ENCODE results near the gene USP25.

USP25 gene

GRCh38 chr21:15768045-15768601, 38.3 kb downstream of the USP25 start:
- no peak for DNase-seq

GRCh38 chr21:15768853-15769252, 39.1 kb downstream of the USP25 start:
- no peak for DNase-seq

- no peak for DNase-seq
These were observed 41.5 kb downstream of the USP25 start for GRCh38 chr21:15771311-15771710.

DNA sequence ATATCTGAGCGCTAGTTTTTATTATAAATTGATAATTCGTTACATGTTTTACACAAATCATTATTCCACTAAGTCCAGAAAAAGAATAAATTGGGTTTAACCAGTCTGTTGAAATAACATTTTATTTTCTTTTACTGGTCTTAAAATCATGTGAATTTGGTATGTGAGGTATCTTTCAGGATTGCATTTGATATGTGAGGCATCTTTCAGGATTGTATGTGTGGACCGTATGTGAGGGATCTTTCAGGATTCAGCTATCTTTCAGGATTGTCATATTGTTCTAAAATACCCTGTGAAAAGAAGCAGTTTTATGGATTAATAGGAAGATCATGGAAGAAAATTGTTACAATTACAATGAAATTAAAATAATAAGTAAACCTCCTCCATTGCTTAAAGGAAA, 42.9 kb downstream of the USP25 start:
- DNase-seq = no peak

- no peak for DNase-seq
These were observed 44.8 kb downstream of the USP25 start for GRCh38 chr21:15774590-15774989.

DNA sequence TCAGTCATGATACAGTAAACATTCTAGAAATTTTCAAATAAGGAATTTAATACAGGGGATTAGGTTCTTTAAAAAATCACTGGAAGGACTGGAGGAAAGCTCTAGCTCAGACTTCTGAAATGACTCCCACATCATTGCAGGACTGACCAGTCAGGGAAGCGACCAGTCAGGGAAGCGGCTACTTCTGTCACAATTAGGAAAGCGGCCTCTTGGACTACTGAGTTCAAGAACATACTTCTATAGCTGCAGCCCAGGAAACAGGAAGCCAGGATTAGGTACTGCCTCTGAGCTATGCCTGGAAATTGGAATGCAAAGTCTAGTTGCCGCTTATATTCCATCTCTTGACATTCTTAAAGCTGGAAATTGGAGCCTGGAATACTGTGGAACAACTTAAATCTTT, 45.5 kb downstream of the USP25 start:
- DNase-seq = no peak

DNA sequence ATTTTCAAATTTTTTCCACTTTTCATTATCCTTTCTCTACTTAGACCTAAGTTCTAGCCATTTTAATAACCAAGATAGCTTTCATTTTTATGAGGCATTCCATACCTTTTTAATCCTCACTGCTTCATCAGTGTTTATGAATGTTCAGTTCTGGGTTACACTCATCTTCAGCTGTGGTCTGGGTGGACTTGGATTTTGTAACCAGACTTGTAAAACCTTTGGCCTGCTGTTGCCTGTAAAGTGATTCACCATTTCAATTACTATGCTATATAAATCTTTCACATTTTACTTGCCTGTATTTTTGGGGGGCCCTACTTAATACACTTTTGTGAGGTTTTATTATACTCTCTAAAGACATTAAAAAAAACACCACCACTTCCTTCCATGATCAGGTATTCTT, 46.2 kb downstream of the USP25 start:
- DNase-seq = no peak

DNA sequence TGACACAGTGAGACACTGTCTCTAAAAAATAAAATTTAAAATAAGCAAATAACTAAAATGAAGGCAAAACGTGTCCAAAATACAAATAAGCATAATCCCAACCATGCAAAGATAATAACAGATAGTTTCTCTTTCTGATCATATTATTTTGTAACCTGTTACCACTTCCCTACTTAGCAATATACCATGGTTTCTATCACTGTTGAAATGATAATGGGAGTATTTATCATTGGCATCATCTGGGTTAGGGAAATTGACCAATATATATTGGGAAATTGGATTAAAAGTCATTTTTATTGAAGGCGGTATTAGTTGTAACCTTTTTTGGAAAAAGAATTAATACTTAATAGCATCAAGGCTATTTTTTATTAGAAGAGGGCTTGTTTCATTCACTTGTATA, 47.0 kb downstream of the USP25 start:
- no peak for DNase-seq

GRCh38 chr21:15781986-15782385, 52.2 kb downstream of the USP25 start:
- no peak for DNase-seq

DNA sequence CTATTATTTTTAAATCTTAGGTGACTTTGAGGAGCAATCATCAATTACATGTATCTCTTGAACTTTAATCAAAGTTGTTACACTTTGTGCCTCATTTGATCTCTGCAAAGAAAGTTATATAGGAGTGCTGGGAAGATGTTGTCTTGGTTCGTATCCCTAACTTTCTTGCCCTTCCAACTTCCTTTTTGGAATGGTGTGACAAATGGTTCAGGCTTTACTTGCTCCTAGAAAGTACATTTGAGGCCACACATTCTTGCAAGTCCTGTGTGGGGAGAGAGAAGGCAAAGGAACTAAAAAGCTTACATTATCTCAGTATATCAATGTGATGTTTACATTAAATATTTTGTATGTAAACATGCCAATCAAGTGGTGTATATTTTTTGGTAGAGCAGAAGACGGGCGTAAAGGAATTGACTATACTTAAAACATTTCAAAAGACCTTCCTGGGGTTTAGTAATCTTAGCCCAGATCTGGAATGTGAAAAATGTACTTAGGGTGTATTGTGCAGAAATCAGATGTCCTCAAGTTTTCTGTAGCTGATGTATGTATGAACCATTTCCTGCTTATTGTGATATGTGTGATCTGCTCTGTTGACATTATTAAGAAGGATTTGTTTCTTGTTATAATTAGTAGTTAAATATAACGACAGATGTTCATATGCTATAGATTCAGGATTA, 59.2 kb downstream of the USP25 start:
- DNase-seq = no peak

DNA sequence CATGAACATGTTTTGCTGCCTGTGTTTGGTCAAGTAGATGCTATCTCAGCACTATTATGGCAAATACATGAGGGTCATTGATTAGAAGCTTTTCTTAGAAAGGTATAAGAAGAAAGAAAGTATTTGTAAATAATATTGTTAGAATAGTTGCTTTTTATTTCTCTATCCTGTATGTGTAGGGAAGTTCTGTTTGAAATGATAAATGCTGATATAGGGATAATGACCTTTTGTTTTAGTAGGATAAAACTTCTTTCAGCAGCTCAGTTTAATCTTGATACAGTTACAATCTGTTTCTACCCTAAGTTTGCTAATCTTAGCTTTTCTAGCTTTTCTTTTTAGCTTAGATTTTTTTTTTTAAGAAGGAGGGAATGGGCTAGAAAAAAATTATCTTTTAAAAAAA, 63.3 kb downstream of the USP25 start:
- DNase-seq = no peak

- no peak for DNase-seq
These were observed 63.9 kb downstream of the USP25 start for GRCh38 chr21:15793550-15794235.

DNA sequence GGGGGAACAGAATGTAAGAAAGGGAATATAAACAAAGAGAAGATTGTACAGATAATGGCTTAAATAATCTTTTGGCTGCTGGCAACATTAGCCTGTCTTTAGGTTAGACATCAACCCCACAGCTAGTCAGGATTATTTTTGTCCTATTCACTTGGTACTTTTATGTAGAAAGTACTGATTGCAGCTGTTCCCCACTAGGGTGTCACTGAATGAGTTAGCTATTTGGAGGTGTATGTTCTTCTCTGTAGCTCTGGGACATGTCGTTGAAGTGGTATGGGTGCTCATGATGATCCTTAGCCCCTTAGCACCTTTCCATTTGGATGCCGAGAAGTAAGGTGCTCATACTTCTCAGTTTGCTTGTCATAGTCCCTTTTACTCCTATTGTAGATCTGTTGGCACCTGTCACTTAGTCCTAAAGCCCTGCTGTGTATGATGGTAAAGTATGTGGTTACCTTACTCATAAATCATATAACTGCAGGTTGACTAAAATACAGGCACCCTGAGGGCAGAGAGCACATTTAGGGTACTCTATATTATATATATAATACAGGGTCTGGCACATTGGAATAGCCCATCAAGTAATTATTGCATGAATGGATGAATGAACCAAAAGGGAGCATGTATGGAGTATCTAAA, 64.6 kb downstream of the USP25 start:
- DNase-seq = no peak

DNA sequence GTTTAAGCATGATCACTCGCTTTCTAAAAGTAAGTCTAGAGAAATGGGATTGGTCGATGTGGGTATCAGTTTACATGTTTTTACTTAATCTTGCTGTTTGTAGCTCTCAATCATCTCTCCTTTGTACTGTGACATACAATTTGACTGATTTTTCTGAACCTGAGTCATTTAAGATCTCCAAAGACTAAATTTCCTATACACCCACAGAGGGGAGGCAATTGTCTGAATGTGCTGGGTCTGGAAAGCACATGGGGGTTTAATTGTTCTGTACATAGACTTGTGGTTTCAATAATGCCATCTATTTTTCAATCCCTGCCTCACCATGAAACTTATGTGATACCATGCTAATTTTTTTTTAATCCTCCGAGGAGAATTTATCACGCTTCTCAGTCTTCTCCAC, 65.8 kb downstream of the USP25 start:
- no peak for DNase-seq

- DNase-seq = no peak
These were observed 68.0 kb downstream of the USP25 start for GRCh38 chr21:15797577-15798363.

DNA sequence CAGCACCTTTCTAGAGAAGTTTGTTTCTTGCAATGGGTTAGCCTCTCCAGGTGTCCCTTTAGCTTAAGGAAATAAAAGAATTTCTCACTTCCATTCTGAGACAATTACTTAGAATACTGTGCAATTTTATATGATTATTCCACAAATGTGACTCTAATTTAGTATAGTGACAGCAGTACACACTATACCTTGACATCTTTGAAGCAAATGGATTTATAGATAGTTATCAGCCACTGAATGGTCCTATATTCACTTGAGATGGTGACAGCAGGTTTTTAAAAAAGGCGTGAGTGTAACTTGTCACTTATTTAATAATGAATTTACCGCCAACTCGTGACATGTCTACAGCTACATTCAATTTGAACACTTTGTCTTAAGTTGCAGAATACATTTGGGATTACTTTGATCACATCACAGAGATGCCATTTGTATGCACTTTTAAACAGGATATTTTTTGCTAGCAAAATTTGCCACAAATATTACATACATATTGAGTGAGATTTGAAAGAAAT, 71.6 kb downstream of the USP25 start:
- DNase-seq = no peak

DNA sequence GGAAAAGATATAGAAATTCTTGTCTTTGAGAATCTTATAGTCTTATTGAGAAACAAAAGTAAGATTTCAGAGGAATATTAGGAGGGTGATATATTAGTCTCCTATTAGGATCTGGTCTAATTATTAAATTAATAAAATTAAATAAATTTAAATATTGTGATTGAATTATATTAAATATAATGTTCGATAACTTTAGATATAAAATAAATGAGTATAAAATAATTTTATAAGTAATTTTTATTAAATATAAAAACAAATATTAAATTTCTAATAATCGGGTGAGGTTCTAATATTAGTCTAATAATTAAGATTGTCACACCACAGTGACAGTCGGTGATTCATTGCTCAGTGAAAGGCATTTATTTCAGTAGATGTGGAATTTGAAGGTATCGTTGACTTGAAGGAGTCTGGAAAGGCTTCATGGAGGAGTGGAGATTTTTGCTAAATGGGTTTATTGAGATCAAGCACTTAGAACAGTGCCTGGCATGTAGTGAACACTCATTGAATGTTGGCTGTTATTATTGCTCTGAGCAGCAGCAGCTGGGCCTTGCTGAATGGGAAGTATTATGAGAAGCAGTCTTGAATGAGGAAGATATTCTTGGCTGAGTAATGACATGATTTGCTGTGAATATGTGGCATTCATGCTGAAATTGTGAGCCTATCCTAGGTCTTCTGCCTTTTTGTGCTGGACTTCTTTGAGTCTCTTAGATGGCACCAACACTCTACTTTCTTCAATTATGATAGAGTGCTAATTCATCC, 74.6 kb downstream of the USP25 start:
- DNase-seq = no peak

DNA sequence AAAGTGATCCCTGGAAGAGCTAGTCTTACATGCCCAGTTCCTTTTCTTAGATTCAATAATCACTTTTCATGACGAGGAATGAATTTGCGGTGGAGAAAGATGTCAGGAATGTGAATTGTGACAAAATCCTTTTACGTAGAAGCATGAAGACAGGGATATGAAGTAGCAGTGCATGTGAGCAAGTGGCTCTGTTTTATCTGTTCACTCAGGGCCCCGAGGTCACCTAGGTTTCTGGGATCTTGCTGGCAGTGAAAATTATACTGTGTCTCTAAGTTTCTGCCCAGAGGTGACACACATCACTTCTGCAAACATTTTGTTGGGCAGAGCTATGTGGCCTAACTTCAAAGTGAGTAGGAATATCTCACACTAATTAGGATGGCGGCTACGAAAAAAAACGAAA, 79.3 kb downstream of the USP25 start:
- DNase-seq = no peak

- no peak for DNase-seq
These were observed 80.0 kb downstream of the USP25 start for GRCh38 chr21:15809818-15810217.

- DNase-seq = no peak
These were observed 85.5 kb downstream of the USP25 start for GRCh38 chr21:15815285-15815684.

- DNase-seq = no peak
These were observed 90.5 kb downstream of the USP25 start for GRCh38 chr21:15820327-15820726.

GRCh38 chr21:15820852-15821379, 91.1 kb downstream of the USP25 start:
- DNase-seq = no peak

Data from CD4-positive, alpha-beta T cell treated with Interleukin-12 subunit alpha and Interleukin-12 subunit beta, for 1 hour (primary cell).